HUES6 (cell line): ENCODE data around the gene WNK2.
"Not testable (repeated sequence)": the region's sequence is repeated elsewhere in the genome, so short reads cannot be mapped to it uniquely, and the experiment has no call there.

Source experiments
- H3K27ac ChIP-seq: 2 replicates; pipeline ENCODE4 v1.7.0; 2013; ENCODE audit warnings: low read depth, mild to moderate bottlenecking, low read length, inconsistent platforms
- H3K27me3 ChIP-seq: 2 replicates; pipeline ENCODE4 v1.6.1; 2013; ENCODE audit warnings: low read length; ENCODE audit not compliant: control insufficient read depth, insufficient read depth
- H3K36me3 ChIP-seq: 2 replicates; pipeline ENCODE4 v1.6.1; 2013; ENCODE audit warnings: low read length; ENCODE audit not compliant: control insufficient read depth, insufficient read depth
- H3K4me1 ChIP-seq: 2 replicates; pipeline ENCODE4 v1.6.1; 2013; ENCODE audit warnings: low read length; ENCODE audit not compliant: control insufficient read depth, insufficient read depth
- H3K4me3 ChIP-seq: 2 replicates; pipeline ENCODE4 v1.5.1; 2013; ENCODE audit warnings: low read depth, low read length
- H3K9ac ChIP-seq: one replicate; pipeline ENCODE4 v1.6.1; 2013; ENCODE audit warnings: mild to moderate bottlenecking, low read length
- H3K9me3 ChIP-seq: 2 replicates; pipeline ENCODE4 v1.6.1; 2013; ENCODE audit warnings: low read depth, low read length; ENCODE audit not compliant: control insufficient read depth, insufficient read depth

Gene WNK2

DNA sequence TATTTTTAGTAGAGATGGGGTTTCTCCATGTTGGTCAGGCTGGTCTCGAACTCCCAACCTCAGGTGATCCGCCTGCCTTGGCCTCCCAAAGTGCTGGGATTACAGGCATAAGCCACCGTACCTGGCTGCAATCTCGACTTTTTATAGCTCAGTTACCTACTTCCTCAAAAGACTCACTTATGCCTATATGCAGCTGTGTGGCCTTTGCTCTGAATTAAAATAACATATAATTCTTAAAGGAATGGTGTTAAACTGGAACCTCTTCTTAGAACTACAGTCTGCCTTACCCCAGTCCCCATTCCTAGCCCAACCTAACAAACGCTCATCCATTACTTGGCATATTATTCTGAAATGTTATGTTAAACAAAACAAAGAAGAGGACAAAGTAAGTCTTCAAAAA is 157.9 kb downstream of the WNK2 start:
- H3K36me3 ChIP-seq, result peaks cover 47% of the 10 kb centered on the region
- H3K9ac ChIP-seq, H3K4me3 ChIP-seq, H3K27me3 ChIP-seq, H3K27ac ChIP-seq: not testable (repeated sequence)
- H3K4me1 ChIP-seq, result peaks cover 19% of the 10 kb centered on the region
- peaks cover 49% of the 10 kb centered on the region for H3K9me3 ChIP-seq

DNA sequence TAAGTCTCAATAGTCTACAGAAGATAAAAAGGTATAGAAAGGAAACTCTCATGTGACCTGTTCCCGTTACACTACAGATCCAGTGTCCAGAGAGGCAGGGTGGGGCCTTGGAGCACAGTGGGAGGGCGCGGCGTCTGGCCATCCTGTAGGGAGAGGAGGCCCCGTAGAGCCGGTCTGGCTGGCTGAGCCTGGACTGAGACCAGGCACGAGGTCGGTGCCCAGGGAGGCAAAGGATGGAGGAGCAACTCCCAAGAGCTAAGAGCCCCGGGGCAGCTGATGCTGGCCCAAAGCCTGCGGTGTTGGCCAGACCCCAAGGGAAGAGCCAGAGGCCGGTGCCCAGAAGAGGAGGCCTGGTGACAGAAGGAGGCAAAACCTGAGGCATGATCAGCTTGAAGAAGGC is 158.5 kb downstream of the WNK2 start:
- H3K27me3 ChIP-seq, result peaks cover 16% of the 10 kb centered on the region; the same call in 1 of the 2 replicates
- not testable (repeated sequence) for H3K27ac ChIP-seq, H3K4me3 ChIP-seq

DNA sequence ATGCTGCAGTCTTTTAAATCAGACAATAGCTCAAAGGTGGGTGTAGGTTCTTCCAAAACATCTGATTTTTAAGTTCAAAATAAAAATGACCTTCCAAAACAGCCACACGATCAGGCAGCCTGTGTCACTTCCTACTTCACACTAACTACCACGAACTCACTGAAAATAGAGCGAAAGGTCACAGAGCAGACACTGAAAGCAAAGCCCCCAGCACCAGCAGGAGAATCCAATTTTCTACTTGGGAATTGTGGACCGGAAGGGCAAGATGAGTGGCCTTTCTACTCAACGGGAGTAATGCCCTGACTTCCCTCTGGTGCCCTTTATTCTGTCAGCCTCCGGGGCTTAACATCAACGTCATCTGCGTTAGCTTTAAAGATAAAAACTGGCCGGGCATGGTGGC is 159.7 kb downstream of the WNK2 start:
- H3K9me3 ChIP-seq, result peaks cover 30% of the 10 kb centered on the region
- no peak overlapping the region for H3K27ac ChIP-seq
- peaks cover 21% of the 10 kb centered on the region for H3K4me1 ChIP-seq
- H3K4me3 ChIP-seq, result 0 out of 2 replicates have a peak overlapping the region, but pooled peaks have one; percentile 22
- H3K27me3 ChIP-seq, result peaks cover 21% of the 10 kb centered on the region; the same call in 1 of the 2 replicates
- H3K36me3 ChIP-seq, result peaks cover 28% of the 10 kb centered on the region
- peak overlapping the region; percentile 3 for H3K9ac ChIP-seq

More for the DNA sequence above, 158.5 kb downstream of the WNK2 start:
- Histone ChIP-seq H3K9me3 (peaks cover 43% of the 10 kb centered on the region), H3K36me3 (peaks cover 41% of the 10 kb centered on the region), H3K4me1 (peaks cover 21% of the 10 kb centered on the region)
- not testable (repeated sequence) for H3K9ac ChIP-seq

DNA sequence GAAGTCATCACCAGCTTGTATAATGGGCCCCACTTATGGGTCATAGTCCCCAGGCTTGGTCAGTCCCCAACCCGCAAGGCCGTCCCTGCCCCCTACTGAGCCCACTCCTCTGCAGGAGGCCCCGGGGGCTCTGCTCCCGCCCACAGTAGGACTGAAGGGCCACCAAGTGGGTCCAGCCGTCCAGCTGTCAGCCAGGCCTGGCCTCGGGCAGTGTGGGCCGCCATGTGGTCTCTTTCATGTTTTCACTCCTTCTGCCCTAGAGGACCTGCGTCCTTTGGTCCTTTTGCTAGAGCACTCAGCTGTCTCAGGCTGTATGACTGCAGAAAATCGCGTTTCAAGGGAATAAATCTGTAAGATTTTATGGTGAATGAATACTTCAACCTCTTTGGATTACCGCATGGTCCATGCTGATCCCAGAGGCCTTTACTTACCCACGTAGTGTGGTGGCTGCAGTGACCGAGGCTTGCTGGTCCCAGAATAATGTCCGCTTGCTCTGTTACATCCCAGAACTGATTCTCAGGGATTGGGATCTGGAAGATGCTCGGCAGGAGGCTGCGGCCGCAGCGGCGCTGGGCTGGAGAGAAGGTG is 161.8 kb downstream of the WNK2 start:
- Histone ChIP-seq H3K9ac (peak overlapping the region; percentile 100), H3K4me1 (peaks cover 21% of the 10 kb centered on the region), H3K27me3 (peaks cover 21% of the 10 kb centered on the region; the same call in 1 of the 2 replicates), H3K9me3 (peaks cover 10% of the 10 kb centered on the region; the same call in 1 of the 2 replicates), H3K4me3 (peak overlapping the region; percentile 66), H3K27ac (peak overlapping the region; percentile 96), H3K36me3 (peaks cover 11% of the 10 kb centered on the region)

DNA sequence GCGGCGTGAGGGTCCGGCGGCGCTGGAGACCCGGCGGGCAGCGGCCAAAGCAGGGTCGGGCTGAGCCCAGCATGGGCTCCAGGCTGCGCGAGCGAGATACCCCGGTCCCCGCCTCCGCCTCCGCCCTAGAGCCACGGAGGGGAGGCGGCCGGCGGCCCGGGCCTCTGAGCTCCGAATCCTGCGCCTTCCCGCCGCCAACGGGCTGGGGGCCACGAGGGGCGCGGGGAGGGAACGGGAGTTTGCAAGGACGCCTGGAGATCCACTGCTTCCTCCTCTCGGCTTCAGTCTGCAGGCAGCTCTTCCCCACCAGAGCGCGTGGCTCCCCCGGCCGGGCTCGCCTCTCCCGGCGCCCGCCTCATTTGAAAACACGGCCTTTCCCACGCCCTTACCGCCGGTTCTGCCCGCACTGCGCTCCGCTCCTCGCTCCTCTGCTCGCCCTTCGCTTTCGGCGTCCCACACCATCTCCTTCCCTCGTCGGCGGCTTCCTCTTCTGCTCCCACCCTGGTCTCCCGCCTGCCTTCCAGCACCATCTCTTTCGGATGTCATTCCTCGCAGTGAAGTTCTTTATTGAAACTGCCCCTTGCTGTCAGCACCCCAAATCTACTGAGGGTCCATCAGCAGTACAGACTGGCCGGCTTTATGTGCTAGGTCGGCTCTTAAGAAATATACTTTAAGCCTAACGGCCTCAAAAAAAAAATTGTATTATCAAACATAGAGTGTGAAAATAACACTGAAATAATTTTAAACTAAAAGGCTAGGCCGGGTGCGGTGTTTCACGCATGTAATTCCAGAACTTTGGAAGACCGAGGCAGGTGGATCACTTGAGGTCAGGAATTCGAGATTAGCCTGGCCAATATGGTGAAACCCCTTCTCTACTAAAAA is 162.5 kb downstream of the WNK2 start:
- Histone ChIP-seq H3K9ac (peak overlapping the region; percentile 100), H3K4me3 (peak overlapping the region; percentile 66)

DNA sequence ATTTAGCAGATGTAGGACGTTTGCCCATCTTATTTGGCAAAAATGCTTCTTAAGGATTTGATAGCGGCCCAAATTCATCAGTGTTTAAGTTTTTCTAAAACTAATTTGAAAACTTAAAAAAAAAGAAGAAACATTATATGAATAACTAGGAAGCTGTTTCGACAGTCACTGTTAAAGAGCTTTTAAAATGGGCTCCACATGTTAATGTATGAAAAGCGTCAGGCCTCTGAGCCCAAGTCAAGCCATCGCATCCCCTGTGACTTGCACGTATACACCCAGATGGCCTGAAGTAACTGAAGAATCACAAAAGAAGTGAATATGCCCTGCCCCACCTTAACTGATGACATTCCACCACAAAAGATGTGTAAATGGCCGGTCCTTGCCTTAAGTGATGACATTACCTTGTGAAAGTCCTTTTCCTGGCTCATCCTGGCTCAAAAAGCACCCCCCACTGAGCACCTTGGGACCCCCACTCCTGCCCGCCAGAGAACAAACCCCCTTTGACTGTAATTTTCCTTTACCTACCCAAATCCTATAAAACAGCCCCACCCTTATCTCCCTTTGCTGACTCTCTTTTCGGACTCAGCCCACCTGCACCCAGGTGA is 163.5 kb downstream of the WNK2 start:
- Histone ChIP-seq H3K27ac (peak overlapping the region; percentile 96), H3K9ac (peak overlapping the region; percentile 100), H3K4me1 (peaks cover 21% of the 10 kb centered on the region), H3K36me3 (peaks cover 11% of the 10 kb centered on the region), H3K4me3 (peak overlapping the region; percentile 34), H3K27me3 (peaks cover 21% of the 10 kb centered on the region; the same call in 1 of the 2 replicates)
- not testable (repeated sequence) for H3K9me3 ChIP-seq

More for the DNA sequence above, 162.5 kb downstream of the WNK2 start:
- peaks cover 21% of the 10 kb centered on the region for H3K4me1 ChIP-seq
- peaks cover 13% of the 10 kb centered on the region for H3K36me3 ChIP-seq
- H3K27me3 ChIP-seq, result peaks cover 21% of the 10 kb centered on the region; the same call in 1 of the 2 replicates
- peak overlapping the region; percentile 96 for H3K27ac ChIP-seq
- H3K9me3 ChIP-seq, result peaks cover 4% of the 10 kb centered on the region; the same call in 1 of the 2 replicates

DNA sequence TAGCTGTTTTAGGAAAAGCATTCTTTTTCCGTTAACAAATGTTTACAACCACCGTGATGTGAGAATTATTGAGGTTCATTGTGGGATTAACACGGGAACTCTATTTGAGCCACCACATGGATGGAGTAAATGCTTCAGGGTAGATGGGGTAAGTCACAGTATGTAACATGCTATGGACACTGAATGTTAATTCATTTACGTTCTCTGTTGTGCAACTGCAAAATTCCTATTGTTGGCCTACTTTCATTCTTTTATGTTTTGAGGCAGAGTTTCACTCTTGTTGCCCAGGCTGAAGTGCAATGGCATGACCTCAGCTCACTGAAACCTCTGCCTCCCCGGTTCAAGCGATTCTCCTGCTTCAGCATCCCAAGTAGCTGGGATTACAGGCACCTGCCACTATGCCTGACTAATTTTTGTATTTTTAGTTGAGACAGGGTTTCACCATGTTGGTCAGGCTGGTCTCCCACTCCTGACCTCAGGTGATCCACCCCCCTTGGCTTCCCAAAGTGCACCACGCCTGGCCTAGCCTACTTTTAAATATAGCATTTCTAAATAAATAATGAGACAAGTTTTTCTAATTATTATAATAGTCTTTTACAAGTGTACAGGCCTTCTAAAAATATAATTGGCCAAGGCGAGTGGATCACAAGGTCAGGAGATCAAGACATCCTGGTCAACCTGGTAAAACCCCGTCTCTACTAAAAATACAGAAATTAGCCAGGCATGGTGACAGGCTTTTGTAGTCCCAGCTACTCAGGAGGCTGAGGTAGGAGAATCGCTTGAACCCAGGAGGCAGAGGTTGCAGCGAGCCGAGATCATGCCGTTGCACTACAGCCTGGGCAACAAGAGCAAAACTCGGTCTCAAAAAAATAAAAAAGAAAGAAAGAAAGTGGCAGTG is 169.7 kb downstream of the WNK2 start:
- peak overlapping the region; percentile 67 for H3K9ac ChIP-seq
- peaks cover 19% of the 10 kb centered on the region for H3K4me1 ChIP-seq
- H3K9me3 ChIP-seq, H3K27me3 ChIP-seq: not testable (repeated sequence)
- peak overlapping the region; percentile 75 for H3K27ac ChIP-seq
- peaks cover 62% of the 10 kb centered on the region for H3K36me3 ChIP-seq
- H3K4me3 ChIP-seq, result peak overlapping the region; percentile 42

DNA sequence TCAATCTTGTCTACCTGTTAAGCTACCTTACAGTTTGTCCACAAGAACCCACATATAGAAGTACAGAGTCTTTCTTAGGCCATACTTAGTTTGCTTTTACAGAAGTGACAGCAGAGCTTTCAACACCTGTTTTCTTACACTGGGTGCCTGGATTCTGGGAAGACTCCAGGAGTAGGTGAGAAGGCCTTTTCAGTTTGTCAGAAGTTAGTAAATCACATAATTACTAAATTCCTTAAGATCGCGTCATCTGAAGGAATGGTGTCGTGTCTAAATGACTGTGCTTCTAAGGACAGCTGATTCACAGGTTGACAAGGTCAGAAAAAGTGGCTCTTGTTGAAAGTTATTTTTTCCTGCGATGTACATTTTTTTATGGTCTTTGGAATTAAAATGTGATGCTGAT is 170.5 kb downstream of the WNK2 start:
- peak overlapping the region; percentile 14; the same call in 1 of the 2 replicates for H3K27ac ChIP-seq
- peaks cover 11% of the 10 kb centered on the region; the same call in 1 of the 2 replicates for H3K9me3 ChIP-seq
- H3K9ac ChIP-seq, result no peak overlapping the region
- H3K4me3 ChIP-seq, result 0 out of 2 replicates have a peak overlapping the region, but pooled peaks have one; percentile 0
- H3K27me3 ChIP-seq, result no peaks in the 10 kb centered on the region
- peaks cover 68% of the 10 kb centered on the region for H3K36me3 ChIP-seq
- peaks cover 19% of the 10 kb centered on the region for H3K4me1 ChIP-seq

DNA sequence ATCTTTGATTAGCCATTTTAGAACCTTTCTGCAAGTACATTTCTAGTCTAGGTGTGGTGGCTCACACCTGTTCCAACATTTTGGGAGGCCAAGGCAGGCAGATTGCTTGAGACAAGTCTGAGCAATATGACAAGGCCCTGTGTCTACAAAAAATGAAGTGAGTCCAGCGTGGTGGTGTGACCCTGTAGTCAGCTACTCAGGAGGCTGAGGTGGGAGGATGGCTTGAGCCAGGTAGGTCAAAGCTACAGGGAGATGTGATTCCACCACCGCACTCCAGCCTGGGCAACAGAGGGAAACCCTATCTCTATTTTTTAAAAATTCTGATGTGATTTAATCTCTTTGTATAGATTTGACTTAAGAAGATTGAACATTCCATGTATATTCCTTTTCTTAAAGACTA is 171.9 kb downstream of the WNK2 start:
- H3K36me3 ChIP-seq, result peaks cover 77% of the 10 kb centered on the region
- H3K9ac ChIP-seq, result no peak overlapping the region
- H3K9me3 ChIP-seq, result peaks cover 20% of the 10 kb centered on the region
- no peaks in the 10 kb centered on the region for H3K27me3 ChIP-seq
- H3K27ac ChIP-seq, result no peak overlapping the region
- no peak overlapping the region for H3K4me3 ChIP-seq
- peaks cover 19% of the 10 kb centered on the region for H3K4me1 ChIP-seq

DNA sequence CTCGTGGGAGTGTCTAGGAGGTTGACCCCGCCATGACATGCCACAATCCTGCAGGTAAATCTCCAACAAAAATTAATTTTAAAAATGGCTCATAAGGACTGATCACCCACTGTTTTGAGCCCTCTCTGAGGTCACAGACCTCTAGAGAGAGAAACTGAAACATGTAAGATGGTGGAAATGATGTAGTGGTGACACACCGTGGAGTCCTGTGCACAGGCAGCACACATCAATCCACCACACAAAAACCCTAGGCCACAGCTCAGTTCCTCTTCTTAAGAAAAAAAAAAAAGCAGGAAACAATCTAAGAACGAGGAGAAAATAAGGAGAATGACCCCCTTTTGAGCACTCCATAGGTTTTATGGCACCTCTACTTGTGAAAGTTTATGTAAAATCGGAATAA is 173.7 kb downstream of the WNK2 start:
- peaks cover 82% of the 10 kb centered on the region for H3K36me3 ChIP-seq
- peaks cover 19% of the 10 kb centered on the region for H3K4me1 ChIP-seq
- peaks cover 29% of the 10 kb centered on the region for H3K9me3 ChIP-seq
- no peaks in the 10 kb centered on the region for H3K27me3 ChIP-seq
- no peak overlapping the region for H3K4me3 ChIP-seq
- no peak overlapping the region for H3K27ac ChIP-seq
- no peak overlapping the region for H3K9ac ChIP-seq
